Stimulated activated CD8-positive, alpha-beta memory T cell treated with anti-CD3 and anti-CD28 coated beads, Interleukin-12 subunit alpha, Interleukin-12 subunit beta, amount 100 ng/mL, for 24 hours (primary cell): ENCODE results near the gene ASB1.

Source experiments
- DNase-seq: peaks from one replicate; pipeline ENCODE4 v3.0.0-alpha.2; 2020; ENCODE audit errors: extremely low read depth

ASB1 gene

GRCh38 chr2:238466243-238466756 lies 39.6 kb downstream of the ASB1 start:
- no peak for DNase-seq

- no peak for DNase-seq
These were observed 40.3 kb downstream of the ASB1 start for GRCh38 chr2:238467062-238467461.

DNA sequence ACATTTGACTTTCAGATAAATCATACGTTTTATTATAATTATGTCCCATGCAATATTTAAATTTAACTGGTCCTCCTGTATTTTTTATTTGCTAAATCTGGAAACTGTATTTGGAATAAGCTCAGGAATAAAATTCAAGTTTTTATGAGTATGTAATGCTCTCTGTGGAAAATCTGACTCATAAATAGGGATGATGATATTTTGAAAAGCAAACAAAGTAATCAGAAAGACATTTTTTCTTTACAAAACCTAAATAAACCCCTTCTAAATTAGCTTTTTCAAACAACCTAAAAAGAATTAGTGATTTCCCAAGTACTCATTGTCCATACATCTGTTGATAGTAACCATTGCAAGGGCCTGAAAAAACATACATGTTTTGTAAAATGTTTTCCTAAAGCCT lies 41.1 kb downstream of the ASB1 start:
- DNase-seq = no peak

DNA sequence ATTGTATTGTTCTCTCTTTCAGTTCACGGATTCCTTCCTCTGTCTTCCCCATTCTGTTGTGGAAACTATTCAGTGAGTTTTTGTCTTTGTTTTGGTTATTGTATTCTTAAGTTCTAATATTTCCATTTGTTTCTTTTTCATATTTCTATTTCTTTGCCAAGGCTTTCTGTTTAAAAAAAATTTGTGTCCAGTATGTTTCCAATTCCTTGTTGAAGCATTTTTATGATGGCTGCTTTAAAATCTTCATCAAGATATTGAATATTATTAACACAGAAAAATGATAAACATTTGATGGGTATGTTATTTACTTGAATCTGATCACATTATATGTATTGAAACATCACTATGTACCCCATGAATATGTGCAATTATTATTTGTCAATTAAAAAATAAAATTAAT lies 42.4 kb downstream of the ASB1 start:
- no peak for DNase-seq

- no peak for DNase-seq
These were observed 46.3 kb downstream of the ASB1 start for GRCh38 chr2:238473014-238473413.

DNA sequence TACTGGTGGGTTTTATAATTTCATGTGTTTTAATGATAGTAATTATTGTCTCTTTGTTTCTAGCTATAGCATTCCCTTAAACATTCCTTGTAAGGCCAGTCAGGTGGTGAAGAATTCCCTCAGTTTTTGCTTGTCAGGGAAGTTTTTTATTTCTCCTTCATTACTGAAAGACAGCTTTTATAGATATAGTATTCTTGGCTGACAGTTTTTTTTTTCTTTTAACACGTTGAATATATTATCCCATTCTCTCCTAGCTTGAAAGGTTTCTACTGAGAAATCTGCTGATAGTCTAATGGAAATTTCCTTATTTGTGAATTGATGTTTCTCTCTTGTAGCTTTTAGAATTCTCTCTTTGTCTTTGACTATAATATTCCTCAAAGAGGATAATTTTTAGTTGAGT lies 46.8 kb downstream of the ASB1 start:
- DNase-seq = no peak

DNA sequence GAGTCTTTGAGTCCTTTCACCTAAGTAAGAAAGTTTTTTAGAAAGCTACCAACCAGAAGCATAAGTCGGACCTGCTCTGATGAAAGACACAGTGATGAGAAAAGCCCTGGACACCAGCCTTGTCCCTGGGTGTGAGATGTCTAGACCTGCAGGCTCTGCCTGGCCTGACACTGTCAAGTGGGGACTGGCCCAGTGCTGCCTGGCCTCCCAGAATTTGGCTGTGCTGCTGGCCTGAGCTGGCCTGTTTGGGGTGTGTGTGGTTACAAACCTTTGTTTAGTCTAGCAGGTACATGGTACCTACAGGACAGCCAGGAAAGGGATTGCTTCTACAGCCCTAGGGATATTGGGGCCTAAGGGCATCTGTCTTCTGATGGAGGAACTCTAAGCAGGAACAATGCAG lies 48.3 kb downstream of the ASB1 start:
- DNase-seq = no peak

GRCh38 chr2:238475566-238475965 lies 48.8 kb downstream of the ASB1 start:
- DNase-seq = no peak

GRCh38 chr2:238476258-238476657 lies 49.5 kb downstream of the ASB1 start:
- DNase-seq = no peak

GRCh38 chr2:238478216-238478615 lies 51.5 kb downstream of the ASB1 start:
- DNase-seq = no peak

DNA sequence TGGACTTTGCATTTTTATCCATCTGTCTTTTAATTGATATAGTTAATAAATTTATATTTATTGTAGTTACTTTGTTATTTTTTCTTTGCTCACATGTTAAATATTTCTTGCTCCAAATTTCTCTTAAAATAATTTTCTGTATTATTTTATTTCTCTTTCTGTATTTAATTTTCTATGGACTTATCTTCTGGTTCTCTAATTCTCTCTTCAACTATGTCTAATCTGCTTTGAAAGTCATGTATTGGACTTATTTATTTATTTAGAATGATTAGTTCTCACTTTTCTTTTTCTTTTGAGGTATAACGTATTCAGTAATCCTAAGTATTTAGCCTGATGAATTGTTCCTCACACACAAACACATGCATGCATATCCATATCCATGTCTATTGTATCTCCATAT lies 53.1 kb downstream of the ASB1 start:
- no peak for DNase-seq

DNA sequence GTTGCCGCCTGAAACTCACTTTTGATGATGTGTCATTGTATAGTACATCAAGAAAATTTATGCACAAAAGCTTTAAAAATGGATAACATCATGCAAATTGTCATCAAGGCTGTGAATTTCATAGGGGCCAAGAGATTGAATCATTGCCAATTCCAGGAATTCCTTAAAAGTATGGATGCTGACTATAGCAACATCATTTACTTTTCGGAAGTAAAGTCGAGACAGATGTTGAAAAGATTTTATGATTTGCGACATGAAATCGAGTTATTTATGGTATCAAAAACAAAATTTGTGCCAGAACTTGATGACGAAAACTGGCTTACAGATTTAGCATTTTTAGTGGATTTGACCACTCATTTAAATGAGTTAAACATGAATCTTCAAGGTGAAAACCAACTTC lies 56.3 kb downstream of the ASB1 start:
- no peak for DNase-seq

GRCh38 chr2:238483656-238484055 lies 56.9 kb downstream of the ASB1 start:
- DNase-seq = no peak

- no peak for DNase-seq
These were observed 58.1 kb downstream of the ASB1 start for GRCh38 chr2:238484522-238485452.

GRCh38 chr2:238486123-238486848 lies 59.6 kb downstream of the ASB1 start:
- DNase-seq = no peak

DNA sequence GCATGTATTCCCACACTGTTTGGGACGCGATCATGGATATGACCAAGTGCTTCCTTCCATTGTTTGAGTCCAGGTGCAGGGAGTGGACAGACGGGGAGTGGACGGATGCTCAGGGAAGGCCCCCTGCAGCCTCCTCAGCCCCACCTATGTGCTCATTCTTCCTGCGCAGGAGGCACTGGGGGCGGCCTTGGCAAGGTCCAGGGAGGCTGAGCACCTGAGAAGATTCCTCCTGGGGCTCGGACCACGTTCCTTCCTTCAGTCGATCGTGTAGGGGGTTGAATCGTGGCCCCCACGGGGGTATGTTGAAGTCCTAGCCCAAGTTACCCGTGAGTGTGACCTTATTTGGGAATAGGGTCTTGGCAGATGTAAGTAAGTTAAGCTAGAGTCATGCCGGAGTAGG lies 60.4 kb downstream of the ASB1 start:
- DNase-seq = no peak

DNA sequence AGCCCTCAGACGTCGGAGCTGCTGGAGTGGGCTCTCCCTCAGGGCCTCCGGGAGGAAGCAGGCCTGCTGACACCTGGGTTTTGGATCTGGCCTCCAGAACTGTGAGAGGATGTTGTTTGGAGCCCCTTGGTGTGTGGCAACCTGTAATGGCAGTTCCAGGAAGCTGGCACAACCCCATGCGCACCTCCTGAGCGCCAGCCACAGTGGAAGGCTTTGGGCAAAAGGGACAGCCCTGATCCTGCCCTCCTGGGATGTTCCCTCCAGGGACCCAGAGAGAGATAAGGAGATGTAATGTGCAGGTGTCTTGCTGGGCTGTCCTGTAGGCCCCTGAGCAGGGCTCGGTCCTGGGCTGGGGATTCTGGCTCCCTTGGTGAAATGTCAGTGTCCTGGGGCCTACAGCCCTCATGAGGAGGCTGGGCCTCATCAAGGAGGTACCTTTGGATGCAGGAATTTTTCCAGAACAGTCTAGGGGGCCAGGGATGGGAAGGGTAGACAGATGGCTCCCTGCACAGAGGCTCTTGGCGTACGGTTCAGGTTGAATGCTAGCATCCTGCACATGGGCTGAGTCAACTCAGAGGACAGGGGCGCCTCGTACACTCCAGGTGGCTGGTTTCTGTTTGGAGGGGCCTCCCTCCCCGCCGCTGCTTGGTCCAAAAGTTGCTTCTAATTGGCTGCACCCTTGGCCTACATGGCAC lies 61.1 kb downstream of the ASB1 start:
- no peak for DNase-seq

DNA sequence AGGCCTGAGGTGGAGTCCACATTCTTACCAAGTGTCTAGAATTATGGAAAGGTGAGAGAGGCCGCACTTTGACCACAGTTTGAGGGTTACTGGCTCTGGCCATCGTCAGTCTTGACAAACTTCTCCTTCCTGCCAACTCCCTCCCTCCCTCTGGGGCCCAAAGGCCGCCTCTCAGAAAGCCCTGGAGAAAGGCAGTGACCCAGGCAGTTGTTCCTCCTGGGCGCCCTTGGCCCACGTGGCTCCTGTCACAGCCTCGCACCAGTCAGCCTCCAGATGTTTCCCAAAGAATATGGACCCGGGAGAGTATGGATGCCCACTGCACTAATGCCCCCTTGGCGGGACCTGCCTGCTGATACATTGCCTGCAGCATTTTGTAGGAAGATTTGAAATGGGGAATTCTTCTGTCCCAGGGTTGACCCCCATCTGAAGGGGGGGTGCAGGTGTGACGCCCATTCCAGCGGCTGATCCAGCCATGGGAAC lies 61.7 kb downstream of the ASB1 start:
- DNase-seq = no peak

DNA sequence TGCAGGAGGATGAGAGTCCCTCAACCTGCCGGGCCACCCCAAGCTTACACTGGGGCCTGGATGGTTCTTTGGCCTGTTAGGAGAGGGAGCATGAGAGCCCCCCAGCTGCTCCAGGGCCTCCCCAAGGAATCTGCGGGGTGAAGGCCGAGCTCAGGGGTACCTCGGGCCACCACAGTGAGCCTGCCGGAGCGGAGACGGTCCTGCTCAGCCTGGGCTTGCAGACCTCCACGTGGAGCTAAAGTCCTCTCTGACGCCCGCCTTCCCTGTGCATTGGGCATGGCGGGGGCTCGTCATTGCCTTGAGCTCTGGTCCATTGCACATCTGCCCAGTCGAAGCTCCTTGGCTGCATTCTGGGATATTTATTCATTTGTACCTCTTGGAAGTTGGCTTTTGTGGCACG lies 62.7 kb downstream of the ASB1 start:
- DNase-seq = no peak

DNA sequence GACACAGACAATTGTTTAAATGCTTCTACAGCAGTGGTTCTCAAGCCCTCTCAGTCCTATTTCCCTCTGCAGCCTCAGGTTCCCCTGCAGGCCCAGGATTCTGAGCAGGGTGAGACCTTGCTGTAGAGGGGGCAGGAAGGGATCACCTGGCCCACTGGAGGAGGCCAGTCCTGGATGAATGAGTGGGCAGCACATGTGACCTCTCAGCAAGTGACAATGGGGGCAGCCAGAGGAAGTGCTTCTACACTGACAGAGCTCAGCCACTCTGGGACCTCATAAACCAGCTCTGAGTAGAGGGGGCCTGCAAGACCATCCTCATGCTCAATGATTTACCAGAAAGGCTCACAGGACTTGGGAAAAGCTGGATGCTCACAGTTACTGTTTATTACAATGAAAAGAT lies 63.2 kb downstream of the ASB1 start:
- no peak for DNase-seq

DNA sequence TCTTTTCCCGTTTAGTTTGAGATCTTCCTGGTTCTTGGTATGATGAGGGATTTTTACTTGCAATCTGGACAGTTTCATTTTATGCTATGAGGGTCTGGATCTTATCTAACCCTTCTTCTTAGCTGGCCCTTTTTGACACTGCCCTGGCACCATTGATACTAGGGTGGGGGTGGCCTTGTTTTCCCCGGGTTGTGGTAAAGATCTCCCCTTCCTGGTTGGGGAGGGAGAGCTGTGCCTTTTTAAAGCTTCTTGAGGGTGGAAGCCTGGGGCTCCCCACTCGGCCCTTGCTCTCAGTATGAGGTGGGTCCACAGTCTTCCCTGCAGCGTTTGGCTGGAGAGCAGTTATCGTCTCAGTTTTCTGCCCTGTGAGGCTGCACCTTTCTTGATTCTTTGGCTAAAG lies 66.1 kb downstream of the ASB1 start:
- DNase-seq = no peak

DNA sequence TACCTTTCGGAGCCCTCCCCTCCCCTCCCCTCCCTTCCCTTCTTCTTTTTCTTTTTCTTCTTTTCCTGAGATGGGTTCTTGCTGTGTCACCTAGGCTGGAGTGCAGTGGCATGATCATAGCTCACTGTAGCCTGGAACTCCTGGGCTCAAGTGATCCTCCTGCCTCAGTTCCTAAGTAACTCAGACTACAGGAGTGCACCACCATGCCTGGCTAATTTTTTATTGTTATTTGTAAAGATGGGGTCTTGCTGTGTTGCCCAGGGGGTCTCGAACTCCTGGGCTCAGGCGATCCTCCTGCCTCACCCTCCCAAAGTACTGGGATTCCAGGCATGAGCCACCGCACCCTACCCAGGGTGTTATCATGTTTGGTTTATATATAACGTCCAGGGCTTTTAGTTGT lies 66.7 kb downstream of the ASB1 start:
- DNase-seq = no peak
